HG03108 (cell line): ENCODE results near the gene ASPRV1.
A peak's percentile ranks its signal among the peaks of the same experiment; 100 is the strongest.

ENCODE experiments used
- ATAC-seq: cut with Tn5 transposase; IDR thresholded peaks from one replicate; pipeline ENCODE4 v1.9.1; 2021; ENCODE audit warnings: moderate library complexity; ENCODE audit not compliant: unreplicated experiment

The ASPRV1 gene

DNA sequence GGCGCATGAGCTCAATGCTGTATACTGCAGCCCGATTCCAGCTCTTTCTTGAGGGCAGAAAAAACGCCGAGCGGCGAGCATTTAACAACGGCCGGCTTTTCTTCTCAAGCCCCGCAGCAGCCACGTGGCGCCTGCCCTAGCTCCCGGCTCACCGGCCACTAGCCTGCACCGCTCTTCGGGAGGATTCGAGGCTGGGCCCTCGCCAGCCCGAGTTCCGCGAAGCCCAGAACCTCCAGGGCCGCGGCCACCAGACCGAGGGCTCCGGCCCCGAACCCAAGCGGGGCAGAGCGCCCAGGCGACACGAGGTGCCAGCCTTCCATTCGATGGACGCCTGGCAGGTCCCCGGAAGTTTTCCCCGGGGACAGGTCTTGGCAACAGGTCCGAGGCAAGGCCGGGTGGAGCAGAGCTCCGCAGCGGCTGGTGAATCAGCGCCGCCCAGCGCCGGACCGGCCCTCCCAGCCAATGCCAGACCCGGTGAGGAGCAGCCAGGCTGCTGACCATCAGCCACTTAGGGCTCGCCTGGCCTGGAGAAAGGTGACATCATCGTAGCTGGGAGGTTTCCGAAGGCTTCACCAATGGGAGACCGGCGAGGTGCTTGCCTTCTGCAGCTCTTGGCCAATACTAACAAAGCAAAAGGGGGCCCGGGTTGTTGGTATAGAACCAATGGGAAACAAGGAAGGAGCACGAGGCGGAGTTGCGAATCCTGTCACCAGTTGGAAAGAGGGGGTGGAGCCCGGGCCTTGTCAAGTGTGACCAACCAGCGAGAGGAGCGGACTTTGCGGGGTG lies 47.1 kb downstream of the ASPRV1 start:
- peak; percentile 87 for ATAC-seq

DNA sequence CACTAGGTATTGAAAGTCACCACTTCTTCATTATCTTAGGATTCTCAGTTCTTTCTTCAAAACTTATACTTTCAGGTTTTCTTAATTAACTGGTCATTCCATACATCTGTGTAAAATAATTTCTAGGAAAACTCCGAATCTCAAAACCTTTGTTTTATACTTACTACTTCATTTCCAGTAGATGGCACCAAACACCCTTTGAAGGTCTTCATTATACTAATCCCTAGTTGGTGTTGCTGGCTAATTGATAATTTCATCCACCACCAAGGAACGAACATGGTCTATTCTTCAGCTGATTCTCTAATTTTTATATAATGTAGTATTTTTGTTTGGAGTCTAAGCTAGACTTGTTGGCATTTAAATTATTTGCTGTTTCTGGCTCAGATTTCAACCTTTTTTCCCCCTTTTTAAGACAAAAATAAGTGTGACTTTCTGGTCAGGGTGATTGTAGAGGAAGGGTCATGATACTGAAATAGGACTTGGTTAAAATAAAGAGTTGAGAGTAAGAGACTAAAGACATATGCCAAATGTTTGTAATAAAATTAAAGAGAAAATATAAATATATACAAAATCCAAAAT lies 49.4 kb downstream of the ASPRV1 start:
- no peak for ATAC-seq
